Inferior parietal cortex (tissue), 1 donor: ENCODE data around the gene BRD9.
"Not testable (repeated sequence)": the region's sequence is repeated elsewhere in the genome, so short reads cannot be mapped to it uniquely, and the experiment has no call there.

Source experiments
- DNase-seq: peaks from one replicate; pipeline ENCODE4 v3.0.0-alpha.2; 2016; ENCODE audit errors: extremely low spot score

The BRD9 gene

GRCh38 chr5:902129-902916 lies 9.7 kb upstream of the BRD9 start:
- no peak for DNase-seq

GRCh38 chr5:900781-901180 lies 8.2 kb upstream of the BRD9 start:
- no peak for DNase-seq

DNA sequence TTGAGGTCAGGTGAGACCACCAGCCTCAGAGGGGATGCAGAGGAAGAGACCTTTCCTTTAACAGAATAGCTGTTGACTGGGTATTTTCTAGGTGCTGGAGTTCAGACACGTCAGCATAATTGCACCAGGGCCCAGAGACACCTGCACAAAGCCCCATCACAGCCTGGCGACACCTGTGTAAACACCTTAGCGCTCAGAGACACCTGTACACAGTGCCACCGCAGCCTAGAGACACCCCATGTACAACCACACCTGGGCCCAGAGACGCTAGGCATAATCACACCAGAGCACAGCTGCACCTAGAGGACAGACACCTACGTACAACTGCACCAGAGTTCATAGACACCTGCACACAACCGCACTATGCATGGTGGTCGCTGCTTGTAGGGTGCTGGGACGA lies 1.1 kb upstream of the BRD9 start:
- DNase-seq, result no peak

- no peak for DNase-seq
Observed at GRCh38 chr5:893137-893506, 521 bp upstream of the BRD9 start.

DNA sequence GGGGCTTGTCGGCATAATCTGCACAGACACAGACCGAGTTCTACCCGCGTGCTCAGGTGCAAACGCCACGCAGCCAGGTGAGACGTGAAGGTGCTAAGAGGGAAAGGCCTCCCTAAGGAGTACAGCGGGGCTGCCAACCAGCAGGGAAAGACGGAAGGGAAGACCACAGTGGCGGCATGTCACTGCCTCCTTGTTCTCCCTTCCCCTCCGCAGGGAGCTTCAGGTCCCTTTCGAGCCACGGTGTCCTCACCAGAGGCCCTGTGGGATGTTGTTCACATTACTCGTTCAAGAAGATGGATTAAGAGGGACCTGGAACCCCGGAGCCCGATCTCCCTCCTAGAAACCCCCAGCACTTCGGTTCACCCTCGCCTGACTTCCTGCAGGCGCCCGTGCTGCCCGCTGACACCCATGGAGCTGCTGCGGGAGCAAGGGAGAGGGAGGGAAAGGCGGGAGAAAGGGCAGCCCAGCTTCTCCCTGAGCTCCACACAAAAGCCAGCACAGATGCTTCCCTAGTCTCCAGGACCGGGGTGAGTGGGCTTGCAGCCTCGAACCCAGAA lies 686 bp downstream of the BRD9 start:
- no peak for DNase-seq

DNA sequence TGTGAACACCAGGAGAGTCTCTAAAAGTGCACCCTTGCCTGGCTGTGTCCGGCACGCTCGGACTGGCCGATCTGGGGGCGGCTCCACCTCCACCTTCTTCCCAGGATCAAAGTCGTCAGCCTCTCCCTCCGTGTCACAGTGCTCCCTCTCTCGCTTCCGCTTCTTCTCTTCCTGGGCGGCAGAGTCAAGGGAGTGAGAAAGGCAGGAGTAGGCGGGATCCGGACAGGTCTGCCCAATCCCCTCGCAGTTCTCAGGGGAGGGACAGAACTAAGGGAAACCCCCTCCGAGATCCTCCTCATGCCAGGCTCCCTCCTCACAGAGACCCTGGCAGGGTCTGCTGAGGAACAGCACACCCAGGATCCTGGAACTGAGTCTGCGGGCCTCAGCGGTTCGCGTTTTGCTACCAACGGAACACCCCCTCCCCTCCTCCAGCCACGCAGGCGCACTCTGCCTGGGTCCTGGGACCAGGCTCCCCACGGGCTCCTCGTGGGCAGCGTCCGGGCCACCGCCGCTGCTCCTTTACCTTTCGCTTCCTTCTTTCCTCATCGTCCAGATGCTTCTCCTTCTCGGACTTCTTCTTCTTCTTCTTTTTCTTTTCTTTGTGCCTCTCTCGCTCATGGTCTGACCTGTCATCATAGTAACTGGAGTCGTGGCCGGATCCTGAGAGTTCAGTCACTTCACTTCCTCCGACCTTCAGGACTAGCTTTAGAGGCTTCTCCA lies 1.3 kb downstream of the BRD9 start:
- DNase-seq, result no peak

GRCh38 chr5:889075-889710 lies 3.4 kb downstream of the BRD9 start:
- DNase-seq, result no peak

GRCh38 chr5:888638-889035 lies 4.0 kb downstream of the BRD9 start:
- no peak for DNase-seq

GRCh38 chr5:887947-888637 lies 4.5 kb downstream of the BRD9 start:
- no peak for DNase-seq

DNA sequence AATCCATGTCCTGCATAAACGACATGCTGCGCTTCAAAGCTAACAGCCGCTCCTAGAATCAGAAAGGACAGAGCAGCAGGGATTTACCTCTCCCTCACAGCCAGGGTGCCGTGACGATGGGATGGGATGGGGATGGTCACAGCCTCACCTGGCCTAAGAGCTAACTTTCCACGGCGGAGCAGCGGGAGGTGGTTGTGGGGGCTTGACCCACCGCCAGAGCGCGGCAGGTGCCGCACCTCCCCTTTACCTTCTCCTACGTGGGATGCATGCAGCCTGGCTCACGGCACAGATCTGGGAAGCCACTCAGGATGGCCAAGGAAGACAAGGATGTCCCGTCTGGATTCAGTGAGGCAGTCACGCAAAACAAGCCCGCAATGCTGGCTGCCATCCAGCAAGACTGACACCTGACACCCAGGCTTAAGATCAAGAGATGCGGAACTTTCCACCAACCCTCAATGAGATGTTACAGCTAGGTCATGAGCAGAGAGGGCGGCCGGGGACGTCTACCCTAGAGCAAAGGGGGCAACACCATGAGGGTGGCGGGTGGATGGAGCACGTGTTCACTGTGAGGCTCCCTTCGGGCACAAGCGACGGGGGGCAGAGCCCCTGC lies 5.8 kb downstream of the BRD9 start:
- no peak for DNase-seq

DNA sequence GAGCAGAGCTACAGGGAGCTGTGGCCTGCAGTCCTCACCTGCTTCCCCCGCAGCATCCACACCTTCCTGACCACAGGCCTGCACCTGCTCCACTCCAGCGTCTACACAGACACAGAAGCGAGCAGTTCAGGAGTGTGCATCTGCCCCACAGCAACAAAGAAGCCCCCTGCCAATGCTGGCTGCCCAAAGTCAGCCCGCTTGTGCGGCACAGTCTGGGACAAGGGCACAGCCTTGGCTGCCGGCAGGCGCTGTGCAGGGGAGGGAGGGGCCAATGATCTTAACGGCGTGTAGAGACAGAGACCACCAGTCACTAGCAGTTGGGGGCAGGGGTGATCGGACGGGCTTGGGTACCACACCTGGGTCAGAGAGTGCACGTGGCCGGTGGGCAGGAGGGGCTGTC lies 6.6 kb downstream of the BRD9 start:
- no peak for DNase-seq

- no peak for DNase-seq
Observed at GRCh38 chr5:885529-885928, 7.1 kb downstream of the BRD9 start.

DNA sequence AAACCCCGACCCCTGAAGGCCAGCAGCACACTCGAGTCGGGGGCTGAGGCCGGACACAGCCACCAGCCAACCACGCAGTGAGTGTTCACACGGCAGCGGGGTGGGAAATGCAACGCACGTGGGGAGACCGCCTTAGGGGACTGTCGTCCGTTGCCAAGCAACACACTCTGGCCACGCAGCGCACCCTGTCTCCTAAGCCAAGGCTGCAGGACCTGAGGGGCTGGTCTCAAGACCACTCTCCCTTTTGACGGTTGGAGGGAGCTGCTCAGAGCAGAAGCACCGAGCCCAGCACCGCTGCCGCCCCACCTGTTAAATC lies 7.5 kb downstream of the BRD9 start:
- no peak for DNase-seq

DNA sequence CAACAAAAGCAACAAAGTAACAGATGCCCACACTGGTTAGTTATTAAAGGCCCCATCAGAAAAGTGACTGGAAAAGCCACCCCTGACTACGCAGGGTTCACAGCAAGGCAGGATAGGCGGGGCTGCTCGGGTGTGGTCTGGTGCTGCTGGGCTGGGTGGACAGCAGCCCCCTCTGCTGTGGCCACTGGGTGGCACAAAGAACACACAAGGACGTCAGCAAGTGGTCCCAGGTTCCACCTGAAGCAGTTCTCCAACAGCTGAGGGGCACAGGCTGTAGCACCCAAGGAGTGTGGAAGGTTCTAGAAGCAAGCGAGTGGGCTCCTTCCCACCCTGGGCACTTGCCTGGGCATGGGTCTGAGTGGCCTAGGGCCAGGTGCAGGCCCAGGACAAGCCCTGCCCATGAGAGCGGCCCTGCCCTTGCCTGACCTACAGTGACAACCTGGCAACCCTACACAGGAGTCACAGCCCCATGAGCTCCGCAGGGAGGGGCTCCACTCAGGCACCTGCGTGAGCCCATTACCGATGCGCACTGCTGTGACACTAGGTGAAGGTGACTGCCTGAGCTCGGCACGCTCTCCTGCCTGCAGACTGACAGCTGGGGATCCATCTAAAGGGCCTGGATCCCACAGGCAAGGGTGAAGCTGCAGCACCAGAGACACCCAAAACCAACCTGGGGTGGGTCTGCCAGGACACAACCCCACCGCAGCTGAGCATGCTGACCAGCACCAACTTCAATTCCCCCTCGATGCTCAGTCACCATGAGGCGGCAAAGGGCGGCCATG lies 8.1 kb downstream of the BRD9 start:
- DNase-seq, result no peak

DNA sequence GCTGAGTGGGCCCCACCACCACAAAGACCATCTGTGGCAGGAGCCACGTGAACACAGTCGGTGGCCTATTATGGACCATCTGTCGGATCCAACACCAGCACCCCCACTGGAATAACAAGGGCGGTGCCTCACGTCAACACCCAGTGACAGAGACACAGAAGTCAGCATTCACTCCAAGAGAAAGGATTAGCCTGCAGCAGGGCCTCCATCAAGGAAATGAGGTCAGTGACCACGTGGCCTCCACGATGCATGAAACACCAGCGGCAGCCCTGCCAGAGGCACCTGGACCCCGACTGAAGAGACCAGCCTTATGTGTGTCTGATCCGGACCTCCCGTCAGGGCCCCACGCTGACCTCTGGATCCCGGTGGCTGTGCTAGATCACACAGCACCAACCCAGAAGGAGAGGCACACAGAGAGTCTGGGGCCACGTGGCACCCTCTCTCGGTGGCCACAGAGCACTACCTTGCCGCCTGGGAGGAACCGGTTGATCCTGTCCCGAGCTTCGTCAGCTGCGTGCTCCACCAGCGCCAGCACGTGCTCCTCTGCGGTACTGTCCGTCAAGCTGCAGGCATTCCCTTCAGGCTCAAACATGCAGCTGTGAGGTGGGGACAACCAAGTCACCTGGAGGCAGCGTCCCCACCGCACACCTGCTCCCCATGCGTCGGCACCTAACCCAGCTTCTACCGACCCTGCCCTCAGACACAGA lies 9.0 kb downstream of the BRD9 start:
- no peak for DNase-seq

GRCh38 chr5:882253-883183 lies 10.1 kb downstream of the BRD9 start:
- DNase-seq, result no peak

DNA sequence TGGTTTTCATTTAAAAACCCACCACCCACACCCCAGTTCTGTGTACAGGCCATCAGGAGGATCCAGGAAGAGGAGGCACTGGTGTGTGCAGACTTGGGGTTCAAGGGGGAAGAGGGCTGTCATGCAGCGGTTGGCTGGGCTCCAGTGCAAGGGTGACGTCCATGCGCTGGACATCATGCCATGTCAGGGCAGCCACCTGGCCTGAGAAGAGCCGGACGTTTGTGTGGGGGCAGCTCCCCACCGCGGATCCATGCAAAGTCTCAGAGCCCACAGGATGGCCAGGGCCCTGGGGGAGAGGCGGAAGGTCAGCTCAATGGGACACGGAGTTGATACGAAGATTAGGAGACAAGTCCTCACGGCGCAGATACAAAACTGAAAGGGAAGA lies 11.1 kb downstream of the BRD9 start:
- DNase-seq, result no peak

GRCh38 chr5:880816-881550 lies 11.6 kb downstream of the BRD9 start:
- no peak for DNase-seq

DNA sequence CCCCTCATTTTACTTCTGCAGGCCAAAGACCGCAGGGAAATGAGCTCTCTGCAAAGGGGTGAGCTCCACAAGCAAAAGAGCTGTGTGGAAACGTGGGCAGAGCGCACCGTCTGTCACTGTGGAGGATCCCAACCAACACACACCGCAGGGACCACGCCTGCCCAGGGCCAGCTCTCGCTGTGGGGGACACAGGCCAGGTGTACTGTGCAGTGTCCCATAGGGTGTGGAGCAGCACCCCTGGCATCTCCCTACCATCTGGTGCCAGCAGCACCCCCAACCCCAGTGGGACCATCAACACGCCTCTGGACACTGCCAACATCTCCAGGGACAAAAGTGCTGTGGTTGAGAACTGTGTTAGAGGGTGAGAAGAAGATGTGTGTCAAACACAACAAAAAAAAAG lies 13.9 kb downstream of the BRD9 start:
- DNase-seq, result not testable (repeated sequence)
